Measurements from ENCODE around the gene NPAS3.

DNA sequence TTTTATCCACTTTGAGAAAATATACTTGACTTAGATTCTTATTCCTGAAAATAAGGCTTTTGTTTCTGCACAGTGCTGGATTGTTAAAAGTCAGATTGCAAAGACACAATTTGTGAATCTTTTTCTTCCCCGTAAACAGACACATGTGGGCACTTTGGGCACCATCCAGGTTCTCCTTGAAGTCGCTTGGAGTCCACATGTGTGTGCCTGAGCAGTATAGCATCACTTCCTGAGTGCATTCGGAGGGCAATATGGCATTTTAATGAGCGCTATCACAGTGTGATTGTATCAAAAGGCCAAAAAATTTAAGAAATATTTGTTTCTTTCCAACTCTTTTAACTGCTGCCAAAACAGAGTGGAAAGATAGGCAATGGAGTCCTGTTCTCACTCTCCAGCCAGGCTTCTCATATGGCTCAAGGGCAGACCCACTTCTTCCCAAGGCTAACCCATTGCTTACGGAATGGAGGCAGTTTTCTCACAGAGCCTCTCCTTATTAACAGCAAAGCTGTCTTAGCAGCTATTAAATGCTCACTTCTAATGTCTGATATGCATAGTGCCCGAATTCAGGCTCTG is 615.1 kb downstream of the NPAS3 start:
- TF ChIP-seq, protein P1, sequence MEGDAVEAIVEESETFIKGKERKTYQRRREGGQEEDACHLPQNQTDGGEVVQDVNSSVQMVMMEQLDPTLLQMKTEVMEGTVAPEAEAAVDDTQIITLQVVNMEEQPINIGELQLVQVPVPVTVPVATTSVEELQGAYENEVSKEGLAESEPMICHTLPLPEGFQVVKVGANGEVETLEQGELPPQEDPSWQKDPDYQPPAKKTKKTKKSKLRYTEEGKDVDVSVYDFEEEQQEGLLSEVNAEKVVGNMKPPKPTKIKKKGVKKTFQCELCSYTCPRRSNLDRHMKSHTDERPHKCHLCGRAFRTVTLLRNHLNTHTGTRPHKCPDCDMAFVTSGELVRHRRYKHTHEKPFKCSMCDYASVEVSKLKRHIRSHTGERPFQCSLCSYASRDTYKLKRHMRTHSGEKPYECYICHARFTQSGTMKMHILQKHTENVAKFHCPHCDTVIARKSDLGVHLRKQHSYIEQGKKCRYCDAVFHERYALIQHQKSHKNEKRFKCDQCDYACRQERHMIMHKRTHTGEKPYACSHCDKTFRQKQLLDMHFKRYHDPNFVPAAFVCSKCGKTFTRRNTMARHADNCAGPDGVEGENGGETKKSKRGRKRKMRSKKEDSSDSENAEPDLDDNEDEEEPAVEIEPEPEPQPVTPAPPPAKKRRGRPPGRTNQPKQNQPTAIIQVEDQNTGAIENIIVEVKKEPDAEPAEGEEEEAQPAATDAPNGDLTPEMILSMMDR (IDR thresholded peaks at IDR 0.05) = no peak
- TF ChIP-seq EP300 (IDR thresholded peaks at IDR 0.05) = no peak

All from tibial nerve (tissue), 4 donors.